ENCODE data around the gene DYNAP.

DNA sequence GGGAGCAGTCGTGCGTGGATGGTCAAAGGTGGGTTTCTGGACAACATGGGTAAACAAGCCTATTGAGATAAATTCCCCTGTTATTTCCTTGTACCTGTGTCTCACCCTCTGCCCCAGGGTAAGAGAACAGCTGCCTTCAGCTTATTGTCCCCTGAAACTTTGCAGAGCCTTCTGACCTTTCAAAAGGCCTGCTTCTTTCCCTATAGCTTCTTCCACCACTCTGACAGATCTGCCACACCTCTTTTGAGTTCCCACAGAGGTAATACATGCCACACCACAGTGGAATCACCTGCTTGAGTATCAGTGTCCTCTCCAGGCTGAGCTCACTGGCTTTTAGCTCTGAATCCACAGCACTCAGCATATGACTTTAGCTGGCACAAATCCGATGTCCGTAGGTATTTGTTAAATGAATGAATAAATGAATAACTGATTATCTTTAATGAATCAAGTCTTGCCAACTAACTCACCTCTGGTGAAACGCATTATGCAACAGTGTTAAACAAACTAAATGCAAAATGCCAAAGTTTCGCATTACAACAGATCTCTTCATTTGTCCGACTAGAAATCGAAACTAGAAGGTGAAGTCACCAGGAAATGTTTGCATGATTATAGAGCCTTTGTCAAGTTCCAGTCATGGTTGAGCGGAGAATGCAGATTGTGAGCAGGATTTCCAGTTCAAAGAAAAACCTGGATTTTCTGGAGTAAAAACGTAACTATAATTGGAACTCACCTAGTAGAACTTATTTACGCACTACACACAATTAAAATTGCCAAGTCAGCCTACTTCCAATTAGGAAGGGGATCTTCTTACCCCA is 16.4 kb downstream of the DYNAP start:
- TF ChIP-seq, protein P1, sequence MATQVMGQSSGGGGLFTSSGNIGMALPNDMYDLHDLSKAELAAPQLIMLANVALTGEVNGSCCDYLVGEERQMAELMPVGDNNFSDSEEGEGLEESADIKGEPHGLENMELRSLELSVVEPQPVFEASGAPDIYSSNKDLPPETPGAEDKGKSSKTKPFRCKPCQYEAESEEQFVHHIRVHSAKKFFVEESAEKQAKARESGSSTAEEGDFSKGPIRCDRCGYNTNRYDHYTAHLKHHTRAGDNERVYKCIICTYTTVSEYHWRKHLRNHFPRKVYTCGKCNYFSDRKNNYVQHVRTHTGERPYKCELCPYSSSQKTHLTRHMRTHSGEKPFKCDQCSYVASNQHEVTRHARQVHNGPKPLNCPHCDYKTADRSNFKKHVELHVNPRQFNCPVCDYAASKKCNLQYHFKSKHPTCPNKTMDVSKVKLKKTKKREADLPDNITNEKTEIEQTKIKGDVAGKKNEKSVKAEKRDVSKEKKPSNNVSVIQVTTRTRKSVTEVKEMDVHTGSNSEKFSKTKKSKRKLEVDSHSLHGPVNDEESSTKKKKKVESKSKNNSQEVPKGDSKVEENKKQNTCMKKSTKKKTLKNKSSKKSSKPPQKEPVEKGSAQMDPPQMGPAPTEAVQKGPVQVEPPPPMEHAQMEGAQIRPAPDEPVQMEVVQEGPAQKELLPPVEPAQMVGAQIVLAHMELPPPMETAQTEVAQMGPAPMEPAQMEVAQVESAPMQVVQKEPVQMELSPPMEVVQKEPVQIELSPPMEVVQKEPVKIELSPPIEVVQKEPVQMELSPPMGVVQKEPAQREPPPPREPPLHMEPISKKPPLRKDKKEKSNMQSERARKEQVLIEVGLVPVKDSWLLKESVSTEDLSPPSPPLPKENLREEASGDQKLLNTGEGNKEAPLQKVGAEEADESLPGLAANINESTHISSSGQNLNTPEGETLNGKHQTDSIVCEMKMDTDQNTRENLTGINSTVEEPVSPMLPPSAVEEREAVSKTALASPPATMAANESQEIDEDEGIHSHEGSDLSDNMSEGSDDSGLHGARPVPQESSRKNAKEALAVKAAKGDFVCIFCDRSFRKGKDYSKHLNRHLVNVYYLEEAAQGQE (IDR thresholded peaks at IDR 0.05; ENCODE audit: insufficient replicate concordance, low read depth) = no peak
- TF ChIP-seq, protein P2, sequence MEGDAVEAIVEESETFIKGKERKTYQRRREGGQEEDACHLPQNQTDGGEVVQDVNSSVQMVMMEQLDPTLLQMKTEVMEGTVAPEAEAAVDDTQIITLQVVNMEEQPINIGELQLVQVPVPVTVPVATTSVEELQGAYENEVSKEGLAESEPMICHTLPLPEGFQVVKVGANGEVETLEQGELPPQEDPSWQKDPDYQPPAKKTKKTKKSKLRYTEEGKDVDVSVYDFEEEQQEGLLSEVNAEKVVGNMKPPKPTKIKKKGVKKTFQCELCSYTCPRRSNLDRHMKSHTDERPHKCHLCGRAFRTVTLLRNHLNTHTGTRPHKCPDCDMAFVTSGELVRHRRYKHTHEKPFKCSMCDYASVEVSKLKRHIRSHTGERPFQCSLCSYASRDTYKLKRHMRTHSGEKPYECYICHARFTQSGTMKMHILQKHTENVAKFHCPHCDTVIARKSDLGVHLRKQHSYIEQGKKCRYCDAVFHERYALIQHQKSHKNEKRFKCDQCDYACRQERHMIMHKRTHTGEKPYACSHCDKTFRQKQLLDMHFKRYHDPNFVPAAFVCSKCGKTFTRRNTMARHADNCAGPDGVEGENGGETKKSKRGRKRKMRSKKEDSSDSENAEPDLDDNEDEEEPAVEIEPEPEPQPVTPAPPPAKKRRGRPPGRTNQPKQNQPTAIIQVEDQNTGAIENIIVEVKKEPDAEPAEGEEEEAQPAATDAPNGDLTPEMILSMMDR (IDR thresholded peaks at IDR 0.05; ENCODE audit: insufficient read depth, low read length) = no peak
- no peak for TF ChIP-seq POLR2AphosphoS5 (IDR thresholded peaks at IDR 0.05; ENCODE audit: low read depth)
